Measurements from ENCODE around the gene MICAL2.

The MICAL2 gene, protein sequence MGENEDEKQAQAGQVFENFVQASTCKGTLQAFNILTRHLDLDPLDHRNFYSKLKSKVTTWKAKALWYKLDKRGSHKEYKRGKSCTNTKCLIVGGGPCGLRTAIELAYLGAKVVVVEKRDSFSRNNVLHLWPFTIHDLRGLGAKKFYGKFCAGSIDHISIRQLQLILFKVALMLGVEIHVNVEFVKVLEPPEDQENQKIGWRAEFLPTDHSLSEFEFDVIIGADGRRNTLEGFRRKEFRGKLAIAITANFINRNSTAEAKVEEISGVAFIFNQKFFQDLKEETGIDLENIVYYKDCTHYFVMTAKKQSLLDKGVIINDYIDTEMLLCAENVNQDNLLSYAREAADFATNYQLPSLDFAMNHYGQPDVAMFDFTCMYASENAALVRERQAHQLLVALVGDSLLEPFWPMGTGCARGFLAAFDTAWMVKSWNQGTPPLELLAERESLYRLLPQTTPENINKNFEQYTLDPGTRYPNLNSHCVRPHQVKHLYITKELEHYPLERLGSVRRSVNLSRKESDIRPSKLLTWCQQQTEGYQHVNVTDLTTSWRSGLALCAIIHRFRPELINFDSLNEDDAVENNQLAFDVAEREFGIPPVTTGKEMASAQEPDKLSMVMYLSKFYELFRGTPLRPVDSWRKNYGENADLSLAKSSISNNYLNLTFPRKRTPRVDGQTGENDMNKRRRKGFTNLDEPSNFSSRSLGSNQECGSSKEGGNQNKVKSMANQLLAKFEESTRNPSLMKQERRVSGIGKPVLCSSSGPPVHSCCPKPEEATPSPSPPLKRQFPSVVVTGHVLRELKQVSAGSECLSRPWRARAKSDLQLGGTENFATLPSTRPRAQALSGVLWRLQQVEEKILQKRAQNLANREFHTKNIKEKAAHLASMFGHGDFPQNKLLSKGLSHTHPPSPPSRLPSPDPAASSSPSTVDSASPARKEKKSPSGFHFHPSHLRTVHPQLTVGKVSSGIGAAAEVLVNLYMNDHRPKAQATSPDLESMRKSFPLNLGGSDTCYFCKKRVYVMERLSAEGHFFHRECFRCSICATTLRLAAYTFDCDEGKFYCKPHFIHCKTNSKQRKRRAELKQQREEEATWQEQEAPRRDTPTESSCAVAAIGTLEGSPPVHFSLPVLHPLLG

DNA sequence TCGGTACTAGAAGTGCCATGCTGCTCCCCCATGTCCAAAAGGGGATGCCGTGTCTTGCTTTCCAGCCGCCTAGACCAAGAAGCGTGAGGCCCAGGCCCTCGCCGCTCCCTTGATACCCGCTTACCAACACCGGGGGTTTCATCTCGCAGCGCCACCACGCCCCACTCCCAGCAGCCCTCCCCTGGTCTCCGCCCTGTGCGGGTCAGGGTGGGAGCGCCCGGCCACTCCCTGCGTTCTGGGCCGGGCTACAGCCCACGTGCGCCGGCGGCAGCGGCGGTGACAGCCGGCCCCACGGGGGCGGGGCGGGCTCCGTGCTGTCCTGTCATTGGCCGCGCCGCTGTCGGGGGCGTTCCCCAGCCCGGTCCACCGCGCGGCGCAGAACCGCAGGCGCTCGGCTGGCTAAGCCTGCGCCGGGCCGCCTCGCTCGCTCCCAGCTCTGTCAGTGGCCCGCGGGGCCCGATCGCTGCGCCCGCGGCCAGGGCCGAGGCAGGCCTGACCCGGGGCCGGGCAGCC lies at the start of gene MICAL2:
MICAL2 (plus strand) TSS at position 390 of the 513 bp plus-strand sequence. CDS start 51,566 bp downstream, outside the sequence.
- H3K9me3 ChIP-seq (ENCODE audit: low read length), result no peaks in the 10 kb centered on the region
- H3K4me3 ChIP-seq (ENCODE audit: low read depth in 1 of 2, low read length in 2 of 2), result peak within 1 kb of the TSS; percentile 82 to 98
- H3K27ac ChIP-seq (ENCODE audit: low read depth, low read length), result peak within 1 kb of the TSS; percentile 89
- no peaks in the 10 kb centered on the region for H3K36me3 ChIP-seq (ENCODE audit: insufficient read depth, low read length)
- H3K4me1 ChIP-seq (ENCODE audit: insufficient read depth, low read length), result peaks cover 26% of the 10 kb centered on the region
- peak within 1 kb of the TSS; percentile 65 for H3K9ac ChIP-seq (ENCODE audit: low read length)
- H3K27me3 ChIP-seq (ENCODE audit: control insufficient read depth in 1 of 2, insufficient read depth in 2 of 2, low read length in 2 of 2), result no peaks in the 10 kb centered on the region

GRCh38 chr11:12061851-12062560 lies 48.4 kb upstream of the MICAL2 start:
- H3K27me3 ChIP-seq (ENCODE audit: control insufficient read depth in 1 of 2, insufficient read depth in 2 of 2, low read length in 2 of 2), result no peaks in the 10 kb centered on the region
- H3K27ac ChIP-seq (ENCODE audit: low read depth, low read length), result no peak overlapping the region
- no peaks in the 10 kb centered on the region for H3K9me3 ChIP-seq (ENCODE audit: low read length)
- H3K9ac ChIP-seq (ENCODE audit: low read length), result no peak overlapping the region
- H3K4me3 ChIP-seq (ENCODE audit: low read depth in 1 of 2, low read length in 2 of 2), result no peak overlapping the region
- H3K4me1 ChIP-seq (ENCODE audit: insufficient read depth, low read length), result peaks cover 12% of the 10 kb centered on the region
- H3K36me3 ChIP-seq (ENCODE audit: insufficient read depth, low read length), result no peaks in the 10 kb centered on the region

DNA sequence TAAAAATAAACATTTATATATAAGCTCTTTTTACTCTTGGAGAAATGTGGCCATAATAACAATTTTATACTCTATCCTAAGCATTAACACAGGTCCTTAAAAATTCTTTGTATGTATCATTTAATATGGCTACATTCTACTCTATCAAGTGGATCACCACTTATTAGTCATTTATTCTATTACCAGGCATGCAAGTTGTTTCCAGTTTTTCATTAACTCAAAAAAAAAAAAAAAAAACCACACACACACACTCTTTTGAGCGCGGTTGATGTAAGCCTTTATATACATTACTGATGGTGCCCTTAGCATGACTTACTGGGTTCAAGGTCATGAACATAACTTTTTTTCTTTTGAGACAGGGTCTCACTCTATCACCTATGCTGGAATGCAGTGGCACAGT lies 47.1 kb upstream of the MICAL2 start:
- Histone ChIP-seq H3K9ac (ENCODE audit: low read length) (no peak overlapping the region), H3K4me3 (ENCODE audit: low read depth in 1 of 2, low read length in 2 of 2) (no peak overlapping the region), H3K27me3 (ENCODE audit: control insufficient read depth in 1 of 2, insufficient read depth in 2 of 2, low read length in 2 of 2) (no peaks in the 10 kb centered on the region), H3K36me3 (ENCODE audit: insufficient read depth, low read length) (no peaks in the 10 kb centered on the region), H3K27ac (ENCODE audit: low read depth, low read length) (no peak overlapping the region), H3K4me1 (ENCODE audit: insufficient read depth, low read length) (peaks cover 21% of the 10 kb centered on the region), H3K9me3 (ENCODE audit: low read length) (no peaks in the 10 kb centered on the region)

- no peak overlapping the region for H3K27ac ChIP-seq (ENCODE audit: low read depth, low read length)
- H3K9me3 ChIP-seq (ENCODE audit: low read length), result no peaks in the 10 kb centered on the region
These were observed 46.0 kb upstream of the MICAL2 start for GRCh38 chr11:12064136-12064953.

GRCh38 chr11:12064954-12065280 lies 45.5 kb upstream of the MICAL2 start:
- H3K36me3 ChIP-seq (ENCODE audit: insufficient read depth, low read length), result no peaks in the 10 kb centered on the region
- H3K9me3 ChIP-seq (ENCODE audit: low read length), result no peaks in the 10 kb centered on the region
- H3K9ac ChIP-seq (ENCODE audit: low read length), result no peak overlapping the region
- H3K27ac ChIP-seq (ENCODE audit: low read depth, low read length), result no peak overlapping the region
- H3K4me1 ChIP-seq (ENCODE audit: insufficient read depth, low read length), result peaks cover 21% of the 10 kb centered on the region
- H3K27me3 ChIP-seq (ENCODE audit: control insufficient read depth in 1 of 2, insufficient read depth in 2 of 2, low read length in 2 of 2), result no peaks in the 10 kb centered on the region
- H3K4me3 ChIP-seq (ENCODE audit: low read depth in 1 of 2, low read length in 2 of 2), result no peak overlapping the region

More at GRCh38 chr11:12064136-12064953, 46.0 kb upstream of the MICAL2 start:
- Histone ChIP-seq H3K9ac (ENCODE audit: low read length) (no peak overlapping the region), H3K36me3 (ENCODE audit: insufficient read depth, low read length) (no peaks in the 10 kb centered on the region), H3K27me3 (ENCODE audit: control insufficient read depth in 1 of 2, insufficient read depth in 2 of 2, low read length in 2 of 2) (no peaks in the 10 kb centered on the region), H3K4me1 (ENCODE audit: insufficient read depth, low read length) (peaks cover 21% of the 10 kb centered on the region), H3K4me3 (ENCODE audit: low read depth in 1 of 2, low read length in 2 of 2) (no peak overlapping the region)

GRCh38 chr11:12066056-12066798 lies 44.2 kb upstream of the MICAL2 start:
- Histone ChIP-seq H3K27me3 (ENCODE audit: control insufficient read depth in 1 of 2, insufficient read depth in 2 of 2, low read length in 2 of 2) (no peaks in the 10 kb centered on the region), H3K27ac (ENCODE audit: low read depth, low read length) (peak overlapping the region; percentile 65), H3K4me3 (ENCODE audit: low read depth in 1 of 2, low read length in 2 of 2) (no peak overlapping the region), H3K9ac (ENCODE audit: low read length) (peak overlapping the region; percentile 2), H3K9me3 (ENCODE audit: low read length) (no peaks in the 10 kb centered on the region), H3K36me3 (ENCODE audit: insufficient read depth, low read length) (no peaks in the 10 kb centered on the region), H3K4me1 (ENCODE audit: insufficient read depth, low read length) (peaks cover 21% of the 10 kb centered on the region)

GRCh38 chr11:12066799-12067508 lies 43.4 kb upstream of the MICAL2 start:
- Histone ChIP-seq H3K4me1 (ENCODE audit: insufficient read depth, low read length) (peaks cover 21% of the 10 kb centered on the region), H3K9me3 (ENCODE audit: low read length) (no peaks in the 10 kb centered on the region), H3K36me3 (ENCODE audit: insufficient read depth, low read length) (no peaks in the 10 kb centered on the region), H3K4me3 (ENCODE audit: low read depth in 1 of 2, low read length in 2 of 2) (no peak overlapping the region), H3K27me3 (ENCODE audit: control insufficient read depth in 1 of 2, insufficient read depth in 2 of 2, low read length in 2 of 2) (no peaks in the 10 kb centered on the region), H3K9ac (ENCODE audit: low read length) (peak overlapping the region; percentile 16), H3K27ac (ENCODE audit: low read depth, low read length) (peak overlapping the region; percentile 65)

DNA sequence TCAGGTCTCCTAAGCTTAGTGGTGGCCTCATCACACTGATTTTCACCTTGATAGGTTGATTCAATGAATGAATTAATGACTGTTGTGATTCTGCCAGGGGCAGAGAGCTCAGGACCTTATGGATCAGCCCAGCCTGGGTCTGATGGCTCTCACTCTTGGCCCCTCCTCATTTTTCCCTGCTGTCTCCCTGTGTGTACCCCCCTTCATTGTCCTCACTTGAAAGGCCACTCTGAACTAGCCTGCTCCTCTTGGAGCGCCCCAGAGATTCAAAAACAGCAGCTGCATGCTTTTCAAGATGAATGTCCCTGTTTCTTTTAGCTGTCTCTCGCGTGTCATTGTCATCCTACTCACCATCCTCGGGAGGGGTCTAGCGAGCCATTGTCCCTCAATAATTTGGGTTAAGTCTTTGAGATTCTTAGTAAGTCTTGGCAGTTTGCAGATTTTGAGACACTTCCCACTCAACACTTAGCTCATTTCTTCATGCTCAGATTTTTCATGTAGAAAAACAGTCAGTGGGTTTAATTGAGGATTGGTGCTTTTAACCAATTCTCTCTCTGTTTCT lies 42.5 kb upstream of the MICAL2 start:
- Histone ChIP-seq H3K27ac (ENCODE audit: low read depth, low read length) (peak overlapping the region; percentile 65), H3K36me3 (ENCODE audit: insufficient read depth, low read length) (no peaks in the 10 kb centered on the region), H3K9me3 (ENCODE audit: low read length) (no peaks in the 10 kb centered on the region), H3K9ac (ENCODE audit: low read length) (peak overlapping the region; percentile 16), H3K4me1 (ENCODE audit: insufficient read depth, low read length) (peaks cover 21% of the 10 kb centered on the region), H3K4me3 (ENCODE audit: low read depth in 1 of 2, low read length in 2 of 2) (no peak overlapping the region), H3K27me3 (ENCODE audit: control insufficient read depth in 1 of 2, insufficient read depth in 2 of 2, low read length in 2 of 2) (no peaks in the 10 kb centered on the region)

- Histone ChIP-seq H3K4me3 (ENCODE audit: low read depth in 1 of 2, low read length in 2 of 2) (no peak overlapping the region), H3K4me1 (ENCODE audit: insufficient read depth, low read length) (peaks cover 21% of the 10 kb centered on the region), H3K27ac (ENCODE audit: low read depth, low read length) (no peak overlapping the region), H3K27me3 (ENCODE audit: control insufficient read depth in 1 of 2, insufficient read depth in 2 of 2, low read length in 2 of 2) (no peaks in the 10 kb centered on the region), H3K9ac (ENCODE audit: low read length) (no peak overlapping the region), H3K36me3 (ENCODE audit: insufficient read depth, low read length) (no peaks in the 10 kb centered on the region), H3K9me3 (ENCODE audit: low read length) (no peaks in the 10 kb centered on the region)
These were observed 41.2 kb upstream of the MICAL2 start for GRCh38 chr11:12069066-12069676.

Measured in muscle layer of colon (tissue), 2 donors.